HepG2 (cell line): ENCODE measurements around the gene DIP2C. TPM values are rescaled to one million over a fixed set of nuclear protein-coding genes. Genes with fewer than 3 reads are reported as not detected.

Experiments used
- ARNT2 ChIP-seq: sonication (generic); formaldehyde crosslinking; IDR thresholded peaks from 2 replicates; pipeline ENCODE4 v1.8.0; 2022; ENCODE audit warnings: mild to moderate bottlenecking, low read depth, missing genetic modification reagents, moderate library complexity
- FIP1L1 ChIP-seq: fragments of 200-400 bp; formaldehyde crosslinking; IDR thresholded peaks from 2 replicates; pipeline ENCODE4 v1.6.1; 2018; ENCODE audit warnings: low read depth, mild to moderate bottlenecking, low read length, moderate library complexity, borderline replicate concordance; ENCODE audit not compliant: insufficient read depth
- FOXK1 ChIP-seq: sonication (generic); formaldehyde crosslinking; IDR thresholded peaks from 2 replicates; pipeline ENCODE4 v1.4.0; 2020; ENCODE audit warnings: low read depth, missing genetic modification reagents, borderline replicate concordance
- NCOA1 ChIP-seq: sonication (generic); formaldehyde crosslinking; IDR thresholded peaks from 2 replicates; pipeline ENCODE4 v1.9.0; 2021; ENCODE audit warnings: missing genetic modification reagents
- NFKB2 ChIP-seq: sonication (generic); formaldehyde crosslinking; IDR thresholded peaks from 2 replicates; pipeline ENCODE4 v1.4.0; 2020; ENCODE audit warnings: missing genetic modification reagents, borderline replicate concordance
- PHF8 ChIP-seq: sonication (generic); formaldehyde crosslinking; IDR thresholded peaks from 2 replicates; pipeline ENCODE4 v1.5.0; 2020; ENCODE audit warnings: missing genetic modification reagents
- POLR2A ChIP-seq, 2 experiments: IDR thresholded peaks; 2 replicates each; pipeline ENCODE4 v1.6.1; 2011; ENCODE audit warnings: low read depth in 2 of 2, low read length in 2 of 2, mild to moderate bottlenecking in 1 of 2, moderate library complexity in 1 of 2; ENCODE audit not compliant: insufficient read depth in 1 of 2
- TBX3 ChIP-seq: fragments of 450-650 bp; IDR thresholded peaks from 2 replicates; pipeline ENCODE4 v1.6.1; 2017; ENCODE audit warnings: antibody characterized with exemption, mild to moderate bottlenecking, inconsistent platforms, borderline replicate concordance
- ZC3H4 ChIP-seq: sonication (generic); formaldehyde crosslinking; IDR thresholded peaks from 2 replicates; pipeline ENCODE4 v1.4.0; 2020; ENCODE audit warnings: missing genetic modification reagents, borderline replicate concordance
- ZEB1 ChIP-seq: IDR thresholded peaks from 2 replicates; pipeline ENCODE4 v1.6.1; 2012; ENCODE audit warnings: mild to moderate bottlenecking, low read depth, inconsistent platforms; ENCODE audit not compliant: insufficient replicate concordance
- ZFAT ChIP-seq: sonication (generic); formaldehyde crosslinking; conservative IDR thresholded peaks from 2 replicates; pipeline ENCODE4 v1.8.1; 2023; ENCODE audit warnings: missing genetic modification reagents, inconsistent platforms
- ZNF329 ChIP-seq: sonication (generic); formaldehyde crosslinking; IDR thresholded peaks from 2 replicates; pipeline ENCODE4 v1.9.0; 2021; ENCODE audit warnings: low read depth, mild to moderate bottlenecking, missing genetic modification reagents
- ZNF382 ChIP-seq: sonication (generic); formaldehyde crosslinking; IDR thresholded peaks from 2 replicates; pipeline ENCODE4 v1.5.0; 2020; ENCODE audit warnings: missing genetic modification reagents, mild to moderate bottlenecking, borderline replicate concordance
- ZNF431 ChIP-seq: sonication (generic); formaldehyde crosslinking; IDR thresholded peaks from 2 replicates; pipeline ENCODE4 v1.9.0; 2022; ENCODE audit warnings: missing genetic modification reagents, low read depth, mild to moderate bottlenecking, borderline replicate concordance
- ZNF572 ChIP-seq: sonication (generic); formaldehyde crosslinking; IDR thresholded peaks from 2 replicates; pipeline ENCODE4 v1.5.1; 2020; ENCODE audit warnings: mild to moderate bottlenecking, missing genetic modification reagents
- ZNF678 ChIP-seq: sonication (generic); formaldehyde crosslinking; IDR thresholded peaks from 2 replicates; pipeline ENCODE4 v1.4.0; 2020; ENCODE audit warnings: mild to moderate bottlenecking, missing genetic modification reagents
- ZNF775 ChIP-seq: sonication (generic); formaldehyde crosslinking; IDR thresholded peaks from 2 replicates; pipeline ENCODE4 v1.4.0; 2020; ENCODE audit warnings: missing genetic modification reagents, mild to moderate bottlenecking, moderate library complexity, borderline replicate concordance
- ZNF788 ChIP-seq: sonication (generic); formaldehyde crosslinking; IDR thresholded peaks from 2 replicates; pipeline ENCODE4 v1.5.0; 2020; ENCODE audit warnings: mild to moderate bottlenecking, missing genetic modification reagents, borderline replicate concordance
- polyA plus RNA-seq, 8 experiments: library from polyadenylated mRNA; depleted of rRNA in 3 of 8; stranded (reverse) in 7 of 8; unstranded in 1 of 8; fragments of >200 nt; fragmentation: Illumina TruSeq in 4 of 8; extraction: Trizol in 4 of 8; gene quantifications; 2 replicates each; pipeline versions ENCODE4 v1.2.1 to v1.2.3, GENCODE V29; 2011 to 2016; ENCODE audit warnings: low read depth in 4 of 8, missing spikeins in 1 of 8, mixed read lengths in 1 of 8; ENCODE audit not compliant: insufficient read depth in 1 of 8
- total RNA-seq, 5 experiments: library from RNA; depleted of rRNA; stranded (reverse); fragments of >200 nt; fragmentation: Illumina TruSeq; extraction: Trizol; gene quantifications; 2 replicates each; pipeline ENCODE4 v1.2.3, GENCODE V29; 2016; ENCODE audit warnings: low read depth in 1 of 5
- TF ChIP-seq, protein P1 (sequence below): sonication (generic); formaldehyde crosslinking; IDR thresholded peaks from 2 replicates; pipeline ENCODE4 v1.4.0; 2020; ENCODE audit warnings: missing genetic modification reagents, borderline replicate concordance
- TF ChIP-seq, protein P2 (sequence below): sonication (generic); formaldehyde crosslinking; IDR thresholded peaks from 2 replicates; pipeline ENCODE4 v1.5.1; 2020; ENCODE audit warnings: missing genetic modification reagents, mild to moderate bottlenecking, borderline replicate concordance
- TF ChIP-seq, protein P3 (sequence below): IDR thresholded peaks from 2 replicates; pipeline ENCODE4 v1.4.0; 2020; ENCODE audit warnings: mild to moderate bottlenecking, missing genetic modification reagents

Gene DIP2C
- total and polyA plus RNA-seq, 2 of the 13 experiments (the other 11 are each of a cell fraction or from before 2014, with no cell fraction given): 2.2 to 2.7 TPM

DNA sequence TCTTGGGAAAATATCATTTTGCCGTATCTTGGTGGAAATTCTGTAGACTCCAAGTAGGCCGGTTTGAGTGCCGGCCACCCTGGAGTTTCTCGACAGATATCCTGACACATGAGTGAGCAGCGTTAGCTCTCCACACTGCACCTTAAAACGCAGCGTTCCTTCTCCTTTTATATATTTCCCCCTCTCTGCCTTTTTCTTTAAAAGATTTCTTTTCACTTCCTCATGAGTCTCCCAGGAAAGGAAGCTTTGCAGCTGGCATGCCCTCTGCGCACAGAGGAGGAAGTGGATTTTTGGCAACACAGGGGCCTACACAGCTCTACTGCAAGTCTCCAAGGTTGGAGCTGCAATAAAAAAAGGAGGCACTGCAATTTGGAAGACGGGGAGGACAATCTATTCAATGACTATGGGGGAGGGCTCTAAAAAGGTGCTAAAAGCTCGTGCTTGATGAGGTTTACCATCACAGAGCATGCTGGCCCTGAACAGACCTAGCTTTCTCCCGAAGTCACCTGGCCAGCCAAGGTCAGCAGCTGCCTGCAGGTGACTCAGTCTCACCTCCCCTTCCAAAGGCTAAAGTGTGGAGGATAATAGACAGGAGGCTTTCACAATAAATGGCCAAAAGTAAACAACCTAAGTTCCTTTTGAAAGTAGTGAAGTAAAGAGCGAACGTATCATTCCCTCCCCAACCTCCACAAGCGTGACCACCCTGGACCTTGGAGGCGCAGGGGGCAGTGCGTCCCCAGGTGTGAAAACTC lies 301.4 kb downstream of the DIP2C start (continued):
- TF ChIP-seq, protein P1, sequence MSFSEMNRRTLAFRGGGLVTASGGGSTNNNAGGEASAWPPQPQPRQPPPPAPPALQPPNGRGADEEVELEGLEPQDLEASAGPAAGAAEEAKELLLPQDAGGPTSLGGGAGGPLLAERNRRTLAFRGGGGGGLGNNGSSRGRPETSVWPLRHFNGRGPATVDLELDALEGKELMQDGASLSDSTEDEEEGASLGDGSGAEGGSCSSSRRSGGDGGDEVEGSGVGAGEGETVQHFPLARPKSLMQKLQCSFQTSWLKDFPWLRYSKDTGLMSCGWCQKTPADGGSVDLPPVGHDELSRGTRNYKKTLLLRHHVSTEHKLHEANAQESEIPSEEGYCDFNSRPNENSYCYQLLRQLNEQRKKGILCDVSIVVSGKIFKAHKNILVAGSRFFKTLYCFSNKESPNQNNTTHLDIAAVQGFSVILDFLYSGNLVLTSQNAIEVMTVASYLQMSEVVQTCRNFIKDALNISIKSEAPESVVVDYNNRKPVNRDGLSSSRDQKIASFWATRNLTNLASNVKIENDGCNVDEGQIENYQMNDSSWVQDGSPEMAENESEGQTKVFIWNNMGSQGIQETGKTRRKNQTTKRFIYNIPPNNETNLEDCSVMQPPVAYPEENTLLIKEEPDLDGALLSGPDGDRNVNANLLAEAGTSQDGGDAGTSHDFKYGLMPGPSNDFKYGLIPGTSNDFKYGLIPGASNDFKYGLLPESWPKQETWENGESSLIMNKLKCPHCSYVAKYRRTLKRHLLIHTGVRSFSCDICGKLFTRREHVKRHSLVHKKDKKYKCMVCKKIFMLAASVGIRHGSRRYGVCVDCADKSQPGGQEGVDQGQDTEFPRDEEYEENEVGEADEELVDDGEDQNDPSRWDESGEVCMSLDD: no peak
- no peak for TF ChIP-seq ARNT2
- TF ChIP-seq ZNF572: no peak
- no peak for TF ChIP-seq PHF8 (CRISPR knock-in tag)
- TF ChIP-seq ZC3H4 (CRISPR knock-in tag): no peak
- TF ChIP-seq TBX3: no peak
- TF ChIP-seq ZFAT: no peak
- TF ChIP-seq ZNF431 (CRISPR knock-in tag): no peak
- TF ChIP-seq, protein P2, sequence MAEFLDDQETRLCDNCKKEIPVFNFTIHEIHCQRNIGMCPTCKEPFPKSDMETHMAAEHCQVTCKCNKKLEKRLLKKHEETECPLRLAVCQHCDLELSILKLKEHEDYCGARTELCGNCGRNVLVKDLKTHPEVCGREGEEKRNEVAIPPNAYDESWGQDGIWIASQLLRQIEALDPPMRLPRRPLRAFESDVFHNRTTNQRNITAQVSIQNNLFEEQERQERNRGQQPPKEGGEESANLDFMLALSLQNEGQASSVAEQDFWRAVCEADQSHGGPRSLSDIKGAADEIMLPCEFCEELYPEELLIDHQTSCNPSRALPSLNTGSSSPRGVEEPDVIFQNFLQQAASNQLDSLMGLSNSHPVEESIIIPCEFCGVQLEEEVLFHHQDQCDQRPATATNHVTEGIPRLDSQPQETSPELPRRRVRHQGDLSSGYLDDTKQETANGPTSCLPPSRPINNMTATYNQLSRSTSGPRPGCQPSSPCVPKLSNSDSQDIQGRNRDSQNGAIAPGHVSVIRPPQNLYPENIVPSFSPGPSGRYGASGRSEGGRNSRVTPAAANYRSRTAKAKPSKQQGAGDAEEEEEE (CRISPR knock-in tag): no peak
- TF ChIP-seq ZNF775 (CRISPR knock-in tag): no peak
- no peak for TF ChIP-seq ZNF788 (CRISPR knock-in tag)
- TF ChIP-seq, protein P3, sequence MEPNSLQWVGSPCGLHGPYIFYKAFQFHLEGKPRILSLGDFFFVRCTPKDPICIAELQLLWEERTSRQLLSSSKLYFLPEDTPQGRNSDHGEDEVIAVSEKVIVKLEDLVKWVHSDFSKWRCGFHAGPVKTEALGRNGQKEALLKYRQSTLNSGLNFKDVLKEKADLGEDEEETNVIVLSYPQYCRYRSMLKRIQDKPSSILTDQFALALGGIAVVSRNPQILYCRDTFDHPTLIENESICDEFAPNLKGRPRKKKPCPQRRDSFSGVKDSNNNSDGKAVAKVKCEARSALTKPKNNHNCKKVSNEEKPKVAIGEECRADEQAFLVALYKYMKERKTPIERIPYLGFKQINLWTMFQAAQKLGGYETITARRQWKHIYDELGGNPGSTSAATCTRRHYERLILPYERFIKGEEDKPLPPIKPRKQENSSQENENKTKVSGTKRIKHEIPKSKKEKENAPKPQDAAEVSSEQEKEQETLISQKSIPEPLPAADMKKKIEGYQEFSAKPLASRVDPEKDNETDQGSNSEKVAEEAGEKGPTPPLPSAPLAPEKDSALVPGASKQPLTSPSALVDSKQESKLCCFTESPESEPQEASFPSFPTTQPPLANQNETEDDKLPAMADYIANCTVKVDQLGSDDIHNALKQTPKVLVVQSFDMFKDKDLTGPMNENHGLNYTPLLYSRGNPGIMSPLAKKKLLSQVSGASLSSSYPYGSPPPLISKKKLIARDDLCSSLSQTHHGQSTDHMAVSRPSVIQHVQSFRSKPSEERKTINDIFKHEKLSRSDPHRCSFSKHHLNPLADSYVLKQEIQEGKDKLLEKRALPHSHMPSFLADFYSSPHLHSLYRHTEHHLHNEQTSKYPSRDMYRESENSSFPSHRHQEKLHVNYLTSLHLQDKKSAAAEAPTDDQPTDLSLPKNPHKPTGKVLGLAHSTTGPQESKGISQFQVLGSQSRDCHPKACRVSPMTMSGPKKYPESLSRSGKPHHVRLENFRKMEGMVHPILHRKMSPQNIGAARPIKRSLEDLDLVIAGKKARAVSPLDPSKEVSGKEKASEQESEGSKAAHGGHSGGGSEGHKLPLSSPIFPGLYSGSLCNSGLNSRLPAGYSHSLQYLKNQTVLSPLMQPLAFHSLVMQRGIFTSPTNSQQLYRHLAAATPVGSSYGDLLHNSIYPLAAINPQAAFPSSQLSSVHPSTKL (CRISPR knock-in tag): peak; percentile 53
- no peak for TF ChIP-seq NCOA1 (CRISPR knock-in tag)
- no peak for TF ChIP-seq ZNF678 (CRISPR knock-in tag)
- TF ChIP-seq ZEB1: peak; percentile 88
- no peak for TF ChIP-seq FIP1L1
- TF ChIP-seq NFKB2 (CRISPR knock-in tag): no peak
- peak; percentile 34; the same call in 1 of the 2 replicates for TF ChIP-seq FOXK1 (CRISPR knock-in tag)
- no peak for TF ChIP-seq ZNF329 (CRISPR knock-in tag)
- TF ChIP-seq ZNF382 (CRISPR knock-in tag): no peak
- TF ChIP-seq POLR2A (IDR thresholded peaks at IDR 0.05; ENCODE audit: insufficient read depth in 1 of 2, low read depth in 2 of 2, low read length in 2 of 2): no peak
